Endothelial cell of umbilical vein (primary cell): ENCODE results near the gene ZNF526. TPM values are rescaled to one million over a fixed set of nuclear protein-coding genes. Genes with fewer than 3 reads are reported as not detected.

Source experiments
- BruUV-seq: library from RNA; stranded (reverse); fragments of 400-500 nt; replicated peaks from 2 replicates; lab custom pipeline; 2021; lab: Mats Ljungman, UMichigan
- CTCF ChIA-PET: fragments of 300-600, 350-600 bp; sonication (Branson Sonifier 250); formaldehyde crosslinking; loops from one replicate; lab custom pipeline; 2021; ENCODE audit warnings: antibody characterized with exemption, inconsistent platforms; lab: Charles Lee
- POLR2A ChIA-PET: fragments of 300-600, 350-600 bp; sonication (Branson Sonifier 250); formaldehyde crosslinking; loops from one replicate; lab custom pipeline; 2021; ENCODE audit warnings: antibody characterized with exemption, inconsistent platforms; lab: Charles Lee
- DNase-seq: peaks from one replicate; pipeline ENCODE4 v3.0.0-alpha.2; 2011; ENCODE audit warnings: low read depth, low spot score
- FAIRE-seq: peaks from 2 replicates; lab custom pipeline; 2011; peaks lifted over from hg19 to GRCh38; lab: Jason Lieb, UNC
- H2AFZ ChIP-seq: 2 replicates; pipeline ENCODE4 v1.6.0; 2012; ENCODE audit warnings: low read depth, low read length, control low read depth, inconsistent platforms
- H3K27ac ChIP-seq: 2 replicates; pipeline ENCODE4 v1.5.1; 2011; ENCODE audit warnings: low read depth, mild to moderate bottlenecking, control low read depth, low read length, moderate library complexity; ENCODE audit not compliant: insufficient read depth
- H3K27me3 ChIP-seq, 2 experiments: 2 replicates each; pipeline versions ENCODE4 v1.6.0 to v1.6.1; 2011; ENCODE audit warnings: low read length in 2 of 2, mixed read lengths in 1 of 2; ENCODE audit not compliant: control insufficient read depth in 2 of 2, insufficient read depth in 2 of 2
- H3K36me3 ChIP-seq, 2 experiments: 2 replicates in 1 of 2; 3 replicates in 1 of 2; pipeline ENCODE4 v1.5.1; 2011; ENCODE audit warnings: low read length in 2 of 2, mild to moderate bottlenecking in 1 of 2, moderate library complexity in 1 of 2; ENCODE audit not compliant: control insufficient read depth in 2 of 2, insufficient read depth in 2 of 2; ENCODE audit errors: extremely low read depth in 1 of 2
- H3K4me1 ChIP-seq: 3 replicates; pipeline ENCODE4 v1.5.1; 2011; ENCODE audit warnings: mild to moderate bottlenecking, low read length; ENCODE audit not compliant: control insufficient read depth, insufficient read depth; ENCODE audit errors: extremely low read depth
- H3K4me2 ChIP-seq: 2 replicates; pipeline ENCODE4 v1.6.1; 2011; ENCODE audit warnings: low read length, control low read depth, mixed read lengths; ENCODE audit not compliant: insufficient read depth
- H3K4me3 ChIP-seq, 3 experiments: fragments of 200-600 bp in 1 of 3; sonication (generic), shearing (Covaris generic) in 1 of 3; replicated peaks in 1 of 3; 2 replicates each; pipeline ENCODE4 v1.5.1; 2011 to 2016; ENCODE audit warnings: control low read depth in 3 of 3, low read length in 3 of 3, mild to moderate bottlenecking in 2 of 3, inconsistent platforms in 1 of 3, low read depth in 1 of 3, moderate library complexity in 1 of 3; ENCODE audit not compliant: insufficient read depth in 1 of 3
- H3K79me2 ChIP-seq: 2 replicates; pipeline ENCODE4 v1.6.0; 2012; ENCODE audit warnings: low read length, inconsistent platforms; ENCODE audit not compliant: control insufficient read depth, insufficient read depth
- H3K9ac ChIP-seq: replicated peaks from 2 replicates; pipeline ENCODE3; 2011; ENCODE audit warnings: low read length, control low read depth; ENCODE audit not compliant: insufficient read depth; ENCODE audit errors: extremely low read depth
- H3K9me1 ChIP-seq: replicated peaks from 3 replicates; pipeline ENCODE4 v1.6.0; 2011; ENCODE audit warnings: mild to moderate bottlenecking, low read length; ENCODE audit not compliant: control insufficient read depth, insufficient read depth; ENCODE audit errors: extremely low read depth
- H3K9me3 ChIP-seq: replicated peaks from 2 replicates; pipeline ENCODE4 v1.5.1; 2012; ENCODE audit warnings: low read length, inconsistent platforms; ENCODE audit not compliant: control insufficient read depth, insufficient read depth
- H4K20me1 ChIP-seq: replicated peaks from 2 replicates; pipeline ENCODE3; 2011; ENCODE audit warnings: mild to moderate bottlenecking, low read length; ENCODE audit not compliant: control insufficient read depth, insufficient read depth; ENCODE audit errors: extremely low read depth
- CTCF ChIP-seq, 2 donors: IDR thresholded peaks; 1 replicate in 1 of 2; 2 replicates in 1 of 2; pipeline ENCODE4 v1.5.1; 2011; ENCODE audit warnings: low read length in 2 of 2, mild to moderate bottlenecking in 2 of 2, moderate library complexity in 2 of 2, control low read depth in 1 of 2, inconsistent platforms in 1 of 2, low read depth in 1 of 2; ENCODE audit not compliant: insufficient read depth in 1 of 2; ENCODE audit errors: extremely low read depth in 1 of 2
- FOS ChIP-seq: IDR thresholded peaks from 2 replicates; pipeline ENCODE4 v1.6.1; 2011; ENCODE audit warnings: mild to moderate bottlenecking, low read length, moderate library complexity, borderline replicate concordance; ENCODE audit not compliant: insufficient read depth
- MYC ChIP-seq: IDR thresholded peaks from one replicate; pipeline ENCODE4 v1.6.1; 2011; ENCODE audit warnings: mild to moderate bottlenecking, low read depth, low read length
- dilution Hi-C: fragments of 300-500 bp; cut with MboI; formaldehyde crosslinking; loops from one replicate; pipeline ENCODE4 v1.15.0; 2019; ENCODE audit warnings: low sequenced_read_pairs; ENCODE audit not compliant: extremely low pct_ligation_motif_present
- intact Hi-C: fragments of 100-400 bp; cut with micrococcal nuclease; formaldehyde crosslinking; loops from one replicate; pipeline ENCODE4 v1.10.0; 2022
- polyA plus RNA-seq, 4 experiments: library from polyadenylated mRNA; depleted of rRNA in 3 of 4; stranded (reverse) in 3 of 4; unstranded in 1 of 4; fragments of >200 nt; gene quantifications; 2 replicates each; pipeline versions ENCODE4 v1.2.1 to v1.2.3, GENCODE V29; 2011 to 2012; ENCODE audit warnings: missing spikeins in 1 of 4
- total RNA-seq: library from RNA; stranded (reverse); gene quantifications from 2 replicates; pipeline ENCODE4 v1.2.3, GENCODE V29; 2021

Gene ZNF526
- total and polyA plus RNA-seq, 2 donors (not counting 3 experiments of a cell fraction or from before 2014, with no cell fraction given) = 6.5 to 13.3 TPM

- TF ChIP-seq FOS = no peak
- peak; percentile 32 to 58 for TF ChIP-seq CTCF (IDR thresholded peaks at IDR 0.05; ENCODE audit: extremely low read depth in 1 of 2, insufficient read depth in 1 of 2, low read depth in 1 of 2, low read length in 2 of 2)
- no peak overlapping the region for H3K27ac ChIP-seq
- H3K27me3 ChIP-seq = peaks cover 59% of the 10 kb centered on the region in 2 experiments
- dilution Hi-C loops (no loop called here), intact Hi-C loops (no loop called here)
- peaks cover 8% of the 10 kb centered on the region for H3K4me1 ChIP-seq
- FAIRE-seq = no peak
- H3K9ac ChIP-seq = no peak overlapping the region
- no peaks in the 10 kb centered on the region for H3K9me3 ChIP-seq
- no peaks in the 10 kb centered on the region for H4K20me1 ChIP-seq
- no peak overlapping the region for H2AFZ ChIP-seq
- H3K36me3 ChIP-seq = no peaks in the 10 kb centered on the region
- H3K4me2 ChIP-seq = no peak overlapping the region
- POLR2A ChIA-PET = no interaction called here
- H3K4me3 ChIP-seq = no peak overlapping the region
- no peaks in the 10 kb centered on the region for H3K9me1 ChIP-seq
- H3K79me2 ChIP-seq = no peaks in the 10 kb centered on the region
- CTCF ChIA-PET = no interaction called here
- BruUV-seq = no TSS peak
- DNase-seq = no peak
Measured at GRCh38 chr19:42178791-42179674, 41.1 kb upstream of the ZNF526 start.

- Histone ChIP-seq H3K4me3 (no peak overlapping the region), H4K20me1 (no peaks in the 10 kb centered on the region), H3K9me1 (no peaks in the 10 kb centered on the region), H3K4me2 (no peak overlapping the region), H3K79me2 (no peaks in the 10 kb centered on the region), H3K27me3 (peaks cover 17 to 28% of the 10 kb centered on the region in 2 experiments), H2AFZ (no peak overlapping the region), H3K36me3 (no peaks in the 10 kb centered on the region), H3K9me3 (no peaks in the 10 kb centered on the region), H3K27ac (no peak overlapping the region), H3K4me1 (no peaks in the 10 kb centered on the region), H3K9ac (no peak overlapping the region)
- ChIA-PET CTCF (interaction anchor here (0.6 to 8.0 kb wide), 12 partner anchors 8 to 103 kb away, joined by 3 to 69 read pairs (median 4); partner anchors contain the start of gene POU2F2), POLR2A (no interaction called here)
- peak; percentile 75 for DNase-seq
- dilution Hi-C loops = no loop called here
- peak; percentile 83 for FAIRE-seq
- no TSS peak for BruUV-seq
- TF ChIP-seq MYC = no peak
- peak; percentile 76 to 91 for TF ChIP-seq CTCF (IDR thresholded peaks at IDR 0.05; ENCODE audit: extremely low read depth in 1 of 2, insufficient read depth in 1 of 2, low read depth in 1 of 2, low read length in 2 of 2)
- intact Hi-C loops = loop anchor here (1.0 to 2.0 kb wide), 3 partner anchors 44 to 76 kb away; no protein-coding TSS in a partner anchor
Measured at GRCh38 chr19:42184401-42184861, 35.7 kb upstream of the ZNF526 start.
